ENCODE data around the gene STX11. TPM values are rescaled to one million over a fixed set of nuclear protein-coding genes. Genes with fewer than 3 reads are reported as not detected.
"Not testable (repeated sequence)": the region's sequence is repeated elsewhere in the genome, so short reads cannot be mapped to it uniquely, and the experiment has no call there.

The STX11 gene
- total RNA-seq, 1 donor from 2014 or later: 0.75 TPM

- no peak for DNase-seq (ENCODE audit: low read depth)
These were observed 23.7 kb downstream of the STX11 start for GRCh38 chr6:144174006-144174405.

- no peak for DNase-seq (ENCODE audit: low read depth)
These were observed 25.7 kb downstream of the STX11 start for GRCh38 chr6:144176043-144176442.

GRCh38 chr6:144177726-144178125, 27.4 kb downstream of the STX11 start:
- DNase-seq (ENCODE audit: low read depth): no peak

GRCh38 chr6:144178323-144178722, 28.0 kb downstream of the STX11 start:
- no peak for DNase-seq (ENCODE audit: low read depth)

- no peak for DNase-seq (ENCODE audit: low read depth)
These were observed 28.9 kb downstream of the STX11 start for GRCh38 chr6:144179237-144179636.

GRCh38 chr6:144179828-144180227, 29.5 kb downstream of the STX11 start:
- no peak for DNase-seq (ENCODE audit: low read depth)

GRCh38 chr6:144180354-144180753, 30.0 kb downstream of the STX11 start:
- not testable (repeated sequence) for DNase-seq (ENCODE audit: low read depth)

- no peak for DNase-seq (ENCODE audit: low read depth)
These were observed 31.3 kb downstream of the STX11 start for GRCh38 chr6:144181639-144182038.

- not testable (repeated sequence) for DNase-seq (ENCODE audit: low read depth)
These were observed 33.9 kb downstream of the STX11 start for GRCh38 chr6:144184186-144184585.

GRCh38 chr6:144185133-144185836, 35.0 kb downstream of the STX11 start:
- peak; percentile 27 for DNase-seq (ENCODE audit: low read depth)

- no peak for DNase-seq (ENCODE audit: low read depth)
These were observed 36.7 kb downstream of the STX11 start for GRCh38 chr6:144186817-144187625.

GRCh38 chr6:144189351-144189750, 39.0 kb downstream of the STX11 start:
- DNase-seq (ENCODE audit: low read depth): no peak

- DNase-seq (ENCODE audit: low read depth): no peak
These were observed 39.8 kb downstream of the STX11 start for GRCh38 chr6:144190080-144190479.

GRCh38 chr6:144190593-144190992, 40.3 kb downstream of the STX11 start:
- peak; percentile 77 for DNase-seq (ENCODE audit: low read depth)

GRCh38 chr6:144193181-144193580, 42.9 kb downstream of the STX11 start:
- DNase-seq (ENCODE audit: low read depth): no peak

- DNase-seq (ENCODE audit: low read depth): peak; percentile 37
These were observed 44.0 kb downstream of the STX11 start for GRCh38 chr6:144194293-144194810.

- peak; percentile 75 for DNase-seq (ENCODE audit: low read depth)
These were observed 45.5 kb downstream of the STX11 start for GRCh38 chr6:144195671-144196270.

GRCh38 chr6:144197919-144198318, 47.6 kb downstream of the STX11 start:
- DNase-seq (ENCODE audit: low read depth): no peak

- DNase-seq (ENCODE audit: low read depth): no peak
These were observed 52.7 kb downstream of the STX11 start for GRCh38 chr6:144202879-144203468.

- DNase-seq (ENCODE audit: low read depth): no peak
These were observed 60.8 kb downstream of the STX11 start for GRCh38 chr6:144211160-144211559.

- no peak for DNase-seq (ENCODE audit: low read depth)
These were observed 63.0 kb downstream of the STX11 start for GRCh38 chr6:144213315-144213714.

GRCh38 chr6:144214029-144214428, 63.7 kb downstream of the STX11 start:
- DNase-seq (ENCODE audit: low read depth): no peak

All from renal cortical epithelial cell (primary cell).